Astrocyte of the cerebellum (primary cell): ENCODE data around the gene ERO1B.

Experiments
- DNase-seq: peaks from one replicate; pipeline ENCODE4 v3.0.0-alpha.2; 2011; ENCODE audit warnings: low read depth
- H3K4me3 ChIP-seq: 2 replicates; pipeline ENCODE4 v1.5.1; 2011; ENCODE audit warnings: mild to moderate bottlenecking, low read depth, low read length, moderate library complexity
- CTCF ChIP-seq: IDR thresholded peaks from 2 replicates; pipeline ENCODE4 v1.5.1; 2012; ENCODE audit warnings: low read length, low read depth, moderate library complexity, mild to moderate bottlenecking; ENCODE audit errors: missing control alignments
- in situ Hi-C: cut with HindIII; loops from 2 replicates; pipeline ENCODE4 v1.10.0; 2017; ENCODE audit warnings: low sequenced_read_pairs

The ERO1B gene

GRCh38 chr1:236175642-236176336, 106.0 kb downstream of the ERO1B start:
- no peak for TF ChIP-seq CTCF
- DNase-seq, result no peak
- in situ Hi-C loops, result no loop called here
- no peak overlapping the region for H3K4me3 ChIP-seq

- no peak for DNase-seq
- no peak overlapping the region for H3K4me3 ChIP-seq
- in situ Hi-C loops, result no loop called here
- TF ChIP-seq CTCF, result no peak
Observed at GRCh38 chr1:236173174-236173767, 108.5 kb downstream of the ERO1B start.

- no peak for DNase-seq
- no peak for TF ChIP-seq CTCF
- in situ Hi-C loops, result no loop called here
- no peak overlapping the region for H3K4me3 ChIP-seq
Observed at GRCh38 chr1:236172041-236172579, 109.6 kb downstream of the ERO1B start.

- in situ Hi-C loops, result no loop called here
- no peak for TF ChIP-seq CTCF
- no peak overlapping the region for H3K4me3 ChIP-seq
- DNase-seq, result no peak
Observed at GRCh38 chr1:236168716-236169429, 112.9 kb downstream of the ERO1B start.

- in situ Hi-C loops, result no loop called here
Observed at GRCh38 chr1:236167578-236167977, 114.2 kb downstream of the ERO1B start.

More at GRCh38 chr1:236167578-236167977, 114.2 kb downstream of the ERO1B start:
- DNase-seq, result no peak
- no peak for TF ChIP-seq CTCF
- no peak overlapping the region for H3K4me3 ChIP-seq
